Endodermal cell (in vitro differentiated cells): Measurements from ENCODE around the gene TPCN2. TPM values are rescaled to one million over a fixed set of nuclear protein-coding genes. Genes with fewer than 3 reads are reported as not detected.
A peak's percentile ranks its signal among the peaks of the same experiment; 100 is the strongest.

Experiments used
- DNase-seq: peaks from one replicate; pipeline ENCODE4 v3.0.0-alpha.2; 2017
- H3K27ac ChIP-seq: 2 replicates; pipeline ENCODE4 v1.5.1; 2013; ENCODE audit warnings: mild to moderate bottlenecking, low read depth, low read length, moderate library complexity
- H3K27me3 ChIP-seq: 2 replicates; pipeline ENCODE4 v1.6.1; 2013; ENCODE audit warnings: mild to moderate bottlenecking, low read length, moderate library complexity; ENCODE audit not compliant: insufficient read depth, control insufficient read depth, poor library complexity, severe bottlenecking
- H3K36me3 ChIP-seq: 2 replicates; pipeline ENCODE4 v1.7.0; 2013; ENCODE audit warnings: mild to moderate bottlenecking, low read length, moderate library complexity; ENCODE audit not compliant: control insufficient read depth, insufficient read depth
- H3K4me1 ChIP-seq: one replicate; pipeline ENCODE4 v1.7.0; 2013; ENCODE audit warnings: low read length; ENCODE audit not compliant: control insufficient read depth, insufficient read depth
- H3K4me3 ChIP-seq: 2 replicates; pipeline ENCODE4 v1.5.1; 2013; ENCODE audit warnings: mild to moderate bottlenecking, low read length, moderate library complexity
- H3K9ac ChIP-seq: 2 replicates; pipeline ENCODE4 v1.6.1; 2013; ENCODE audit warnings: mild to moderate bottlenecking, low read length, moderate library complexity; ENCODE audit not compliant: poor library complexity, severe bottlenecking; ENCODE audit errors: extremely low read depth
- H3K9me3 ChIP-seq: 2 replicates; pipeline ENCODE4 v1.6.1; 2013; ENCODE audit warnings: mild to moderate bottlenecking, low read length, moderate library complexity; ENCODE audit not compliant: control insufficient read depth
- H3K27ac Mint-ChIP-seq: 2 replicates; pipeline ENCODE4 v1.8.0; 2020; ENCODE audit warnings: mixed read lengths
- H3K27me3 Mint-ChIP-seq: 2 replicates; pipeline ENCODE4 v1.8.0; 2021; ENCODE audit warnings: mild to moderate bottlenecking, mixed read lengths; ENCODE audit not compliant: insufficient read depth
- H3K36me3 Mint-ChIP-seq: 2 replicates; pipeline ENCODE4 v1.8.0; 2020; ENCODE audit warnings: low read depth, mixed read lengths
- H3K4me1 Mint-ChIP-seq: 2 replicates; pipeline ENCODE4 v1.8.0; 2020; ENCODE audit warnings: mixed read lengths
- H3K4me3 Mint-ChIP-seq: 2 replicates; pipeline ENCODE4 v1.8.0; 2020; ENCODE audit warnings: mild to moderate bottlenecking, moderate library complexity, mixed read lengths
- H3K9me3 Mint-ChIP-seq: 2 replicates; pipeline ENCODE4 v1.8.0; 2020; ENCODE audit warnings: mild to moderate bottlenecking, mixed read lengths
- WGBS, 2 experiments: methylation state at CpG; one replicate each; pipeline versions ENCODE4 v1.1.5 to v1.1.7; 2013; ENCODE audit warnings: missing lambda C conversion rate in 2 of 2, mixed read lengths in 1 of 2; ENCODE audit not compliant: insufficient coverage in 1 of 2, insufficient read length in 1 of 2; 5-methylcytosine and 5-hydroxymethylcytosine counted together
- total RNA-seq, 2 donors: library from RNA; stranded (reverse); fragmentation: NEBNext Ultra II Directional in 1 of 2; extraction: Animal tissue kit (Norgen Biotek cat#: 25700) in 1 of 2; gene quantifications; 2 replicates in 1 of 2; 3 replicates in 1 of 2; pipeline ENCODE4 v1.2.1, GENCODE V29; 2021
- TF ChIP-seq, protein P1 (sequence below): fragments of 200-600 bp; sonication (generic); conservative IDR thresholded peaks from 2 replicates; pipeline ENCODE4 v1.5.0; 2021; ENCODE audit warnings: antibody characterized with exemption, mild to moderate bottlenecking

Gene TPCN2
- total RNA-seq, 2 donors from 2014 or later = 20.7 to 27.9 TPM

DNA sequence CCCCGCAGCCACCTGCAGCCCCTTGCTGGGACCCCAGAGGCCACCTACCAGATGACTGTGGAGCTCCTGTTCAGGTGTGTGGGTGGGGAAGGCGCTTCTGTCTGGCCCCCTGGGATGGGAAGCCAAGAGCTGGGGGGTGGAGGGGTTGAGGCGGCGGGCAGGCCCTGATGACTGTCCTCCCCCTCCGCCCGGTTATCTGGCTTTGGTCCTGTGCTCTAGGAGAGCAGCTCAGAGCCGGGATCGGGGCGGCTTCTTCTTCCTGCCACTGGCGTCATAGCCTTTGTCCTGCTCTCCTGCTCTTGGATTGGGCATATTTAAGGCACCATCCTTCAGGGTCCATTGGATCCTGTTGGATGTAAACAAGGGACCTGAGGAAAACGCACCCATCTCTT, 38.4 kb downstream of the TPCN2 start:
- TF ChIP-seq, protein P1, sequence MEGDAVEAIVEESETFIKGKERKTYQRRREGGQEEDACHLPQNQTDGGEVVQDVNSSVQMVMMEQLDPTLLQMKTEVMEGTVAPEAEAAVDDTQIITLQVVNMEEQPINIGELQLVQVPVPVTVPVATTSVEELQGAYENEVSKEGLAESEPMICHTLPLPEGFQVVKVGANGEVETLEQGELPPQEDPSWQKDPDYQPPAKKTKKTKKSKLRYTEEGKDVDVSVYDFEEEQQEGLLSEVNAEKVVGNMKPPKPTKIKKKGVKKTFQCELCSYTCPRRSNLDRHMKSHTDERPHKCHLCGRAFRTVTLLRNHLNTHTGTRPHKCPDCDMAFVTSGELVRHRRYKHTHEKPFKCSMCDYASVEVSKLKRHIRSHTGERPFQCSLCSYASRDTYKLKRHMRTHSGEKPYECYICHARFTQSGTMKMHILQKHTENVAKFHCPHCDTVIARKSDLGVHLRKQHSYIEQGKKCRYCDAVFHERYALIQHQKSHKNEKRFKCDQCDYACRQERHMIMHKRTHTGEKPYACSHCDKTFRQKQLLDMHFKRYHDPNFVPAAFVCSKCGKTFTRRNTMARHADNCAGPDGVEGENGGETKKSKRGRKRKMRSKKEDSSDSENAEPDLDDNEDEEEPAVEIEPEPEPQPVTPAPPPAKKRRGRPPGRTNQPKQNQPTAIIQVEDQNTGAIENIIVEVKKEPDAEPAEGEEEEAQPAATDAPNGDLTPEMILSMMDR = no peak
- 90 to 96% methylated on average over 6 to 11 of the region's 11 CpGs for WGBS, 2 experiments
- H3K4me1 Mint-ChIP-seq = no peaks in the 10 kb centered on the region
- Histone ChIP-seq H3K4me3 (no peak overlapping the region), H3K9ac (no peak overlapping the region), H3K9me3 (peaks cover 5% of the 10 kb centered on the region), H3K36me3 (peaks cover 29% of the 10 kb centered on the region), H3K27ac (no peak overlapping the region), H3K27me3 (no peaks in the 10 kb centered on the region), H3K4me1 (no peaks in the 10 kb centered on the region)
- H3K27me3 Mint-ChIP-seq = no peaks in the 10 kb centered on the region
- peaks cover 3% of the 10 kb centered on the region for H3K9me3 Mint-ChIP-seq
- no peak for DNase-seq
- H3K4me3 Mint-ChIP-seq = no peak overlapping the region
- peaks cover 44% of the 10 kb centered on the region for H3K36me3 Mint-ChIP-seq
- no peak overlapping the region for H3K27ac Mint-ChIP-seq

DNA sequence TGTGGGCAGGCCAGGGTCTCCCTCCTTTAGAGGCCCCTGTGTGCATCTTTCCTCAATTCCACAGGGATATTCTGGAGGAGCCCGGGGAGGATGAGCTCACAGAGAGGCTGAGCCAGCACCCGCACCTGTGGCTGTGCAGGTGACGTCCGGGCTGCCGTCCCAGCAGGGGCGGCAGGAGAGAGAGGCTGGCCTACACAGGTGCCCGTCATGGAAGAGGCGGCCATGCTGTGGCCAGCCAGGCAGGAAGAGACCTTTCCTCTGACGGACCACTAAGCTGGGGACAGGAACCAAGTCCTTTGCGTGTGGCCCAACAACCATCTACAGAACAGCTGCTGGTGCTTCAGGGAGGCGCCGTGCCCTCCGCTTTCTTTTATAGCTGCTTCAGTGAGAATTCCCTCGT, 39.1 kb downstream of the TPCN2 start:
- no peak overlapping the region for H3K9ac ChIP-seq

DNA sequence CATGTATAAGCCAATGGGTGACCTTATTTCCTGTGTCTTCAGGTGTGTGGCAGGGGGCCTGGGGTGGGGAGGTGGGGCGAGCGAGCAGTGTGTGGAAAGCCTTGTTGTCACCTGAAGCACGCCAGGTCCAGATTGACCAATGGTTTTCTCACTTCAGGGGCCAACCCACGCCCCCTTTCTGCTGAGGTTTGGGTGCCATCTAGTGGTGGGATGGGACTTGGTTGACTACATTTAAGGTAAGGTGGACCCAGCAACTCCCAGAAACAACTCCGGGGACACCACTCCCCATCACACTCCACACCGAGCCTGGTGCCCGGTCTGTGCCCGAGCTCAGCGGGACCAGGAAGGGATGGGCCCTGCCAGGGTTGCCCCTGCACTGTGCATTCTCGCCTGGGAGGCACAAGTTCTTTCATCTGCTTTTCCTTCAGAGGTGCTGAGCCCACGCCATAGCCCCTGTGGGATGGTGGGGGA, 40.0 kb downstream of the TPCN2 start:
- H3K9me3 ChIP-seq = peaks cover 5% of the 10 kb centered on the region
- Mint-ChIP-seq H3K27me3 (no peaks in the 10 kb centered on the region), H3K4me1 (peaks cover 2% of the 10 kb centered on the region), H3K36me3 (peaks cover 43% of the 10 kb centered on the region), H3K4me3 (no peak overlapping the region), H3K27ac (peak overlapping the region; percentile 56), H3K9me3 (peaks cover 4% of the 10 kb centered on the region)
- peak; percentile 97 for DNase-seq
- H3K9ac ChIP-seq = no peak overlapping the region
- no peak overlapping the region for H3K4me3 ChIP-seq
- H3K36me3 ChIP-seq = peaks cover 33% of the 10 kb centered on the region
- no peaks in the 10 kb centered on the region for H3K27me3 ChIP-seq
- TF ChIP-seq, protein P1 = peak; percentile 83
- H3K27ac ChIP-seq = no peak overlapping the region
- H3K4me1 ChIP-seq = no peaks in the 10 kb centered on the region
- 51 to 62% methylated on average over 3 to 11 of the region's 11 CpGs for WGBS, 2 experiments

More for the DNA sequence above, 39.1 kb downstream of the TPCN2 start:
- TF ChIP-seq, protein P1 = no peak
- Histone ChIP-seq H3K27ac (no peak overlapping the region), H3K9me3 (peaks cover 5% of the 10 kb centered on the region), H3K4me3 (no peak overlapping the region), H3K4me1 (no peaks in the 10 kb centered on the region), H3K27me3 (no peaks in the 10 kb centered on the region), H3K36me3 (peaks cover 27% of the 10 kb centered on the region)
- Mint-ChIP-seq H3K27me3 (no peaks in the 10 kb centered on the region), H3K36me3 (peaks cover 46% of the 10 kb centered on the region), H3K9me3 (peaks cover 4% of the 10 kb centered on the region), H3K27ac (no peak overlapping the region), H3K4me3 (no peak overlapping the region), H3K4me1 (no peaks in the 10 kb centered on the region)
- WGBS, 2 experiments = 80 to 89% methylated on average over 8 to 14 of the region's 14 CpGs
- DNase-seq = no peak
